MM.1S (cell line): Measurements from ENCODE around the gene CRTAC1.

Experiments
- DNase-seq: peaks from one replicate; pipeline ENCODE4 v3.0.0-alpha.2; 2015
- H2AFZ ChIP-seq: fragments of 300-600 bp; sonication (generic); 2 replicates; pipeline ENCODE4 v1.6.0; 2016; ENCODE audit warnings: antibody characterized with exemption, low read length
- H3F3A ChIP-seq: fragments of 300-600 bp; sonication (generic); 2 replicates; pipeline ENCODE4 v1.6.1; 2016; ENCODE audit warnings: mild to moderate bottlenecking, antibody characterized with exemption, low read length, moderate library complexity, mixed read lengths; ENCODE audit not compliant: insufficient read depth
- H3K27ac ChIP-seq: fragments of 300-600 bp; sonication (generic); 2 replicates; pipeline ENCODE4 v1.5.1; 2016; ENCODE audit warnings: mild to moderate bottlenecking, low read length
- H3K27me3 ChIP-seq: fragments of 300-600 bp; sonication (generic); replicated peaks from 2 replicates; pipeline ENCODE4 v1.6.0; 2016; ENCODE audit warnings: low read length; ENCODE audit not compliant: insufficient read depth
- H3K36me3 ChIP-seq: fragments of 300-600 bp; sonication (generic); replicated peaks from 2 replicates; pipeline ENCODE4 v1.6.1; 2016; ENCODE audit warnings: mild to moderate bottlenecking, low read length, mixed read lengths; ENCODE audit not compliant: insufficient read depth
- H3K4me1 ChIP-seq: fragments of 300-600 bp; sonication (generic); 2 replicates; pipeline ENCODE4 v1.6.1; 2016; ENCODE audit warnings: low read length, mixed read lengths
- H3K4me2 ChIP-seq: fragments of 300-600 bp; sonication (generic); 2 replicates; pipeline ENCODE4 v1.6.0; 2016; ENCODE audit warnings: low read depth, low read length
- H3K4me3 ChIP-seq: fragments of 300-600 bp; sonication (generic); 2 replicates; pipeline ENCODE4 v1.5.1; 2016; ENCODE audit warnings: low read length, mixed read lengths
- H3K79me2 ChIP-seq: fragments of 300-600 bp; sonication (generic); 2 replicates; pipeline ENCODE4 v1.6.1; 2016; ENCODE audit warnings: mixed run types, low read length, mixed read lengths
- H3K9ac ChIP-seq: fragments of 300-600 bp; sonication (generic); 2 replicates; pipeline ENCODE4 v1.6.1; 2016; ENCODE audit warnings: low read length, mixed read lengths
- H3K9me2 ChIP-seq: fragments of 300-600 bp; sonication (generic); replicated peaks from 2 replicates; pipeline ENCODE4 v1.6.1; 2016; ENCODE audit warnings: mild to moderate bottlenecking, low read length, mixed read lengths; ENCODE audit not compliant: insufficient read depth
- H3K9me3 ChIP-seq: fragments of 300-600 bp; sonication (generic); replicated peaks from 2 replicates; pipeline ENCODE4 v1.6.1; 2016; ENCODE audit warnings: mild to moderate bottlenecking, low read length, mixed read lengths; ENCODE audit not compliant: insufficient read depth
- H4K20me1 ChIP-seq: fragments of 300-600 bp; sonication (generic); 2 replicates; pipeline ENCODE4 v1.6.1; 2016; ENCODE audit warnings: mild to moderate bottlenecking, low read length, moderate library complexity, mixed read lengths; ENCODE audit not compliant: insufficient read depth
- CTCF ChIP-seq: fragments of 300-600 bp; sonication (generic); IDR thresholded peaks from 2 replicates; pipeline ENCODE4 v1.5.1; 2016; ENCODE audit warnings: antibody characterized with exemption, low read length, mixed read lengths
- EZH2 ChIP-seq: fragments of 300-600 bp; sonication (generic); optimal IDR thresholded peaks from 2 replicates; pipeline ENCODE3; 2017; ENCODE audit warnings: low read depth, mild to moderate bottlenecking, antibody characterized with exemption, low read length, mixed read lengths
- EZH2phosphoT487 ChIP-seq: fragments of 300-600 bp; sonication (generic); IDR thresholded peaks from 2 replicates; pipeline ENCODE4 v1.6.1; 2018; ENCODE audit warnings: antibody characterized with exemption, low read length

CRTAC1 gene

GRCh38 chr10:97888134-97888533 is 142.3 kb downstream of the CRTAC1 start:
- no peaks in the 10 kb centered on the region for H3F3A ChIP-seq
- H3K4me1 ChIP-seq: no peaks in the 10 kb centered on the region
- no peaks in the 10 kb centered on the region for H3K9me2 ChIP-seq
- no peak overlapping the region for H3K4me2 ChIP-seq
- H3K9ac ChIP-seq: no peak overlapping the region
- H3K36me3 ChIP-seq: no peaks in the 10 kb centered on the region
- peaks cover 41% of the 10 kb centered on the region for H3K27me3 ChIP-seq
- no peak overlapping the region for H3K4me3 ChIP-seq
- H2AFZ ChIP-seq: no peak overlapping the region
- no peaks in the 10 kb centered on the region for H4K20me1 ChIP-seq
- no peaks in the 10 kb centered on the region for H3K9me3 ChIP-seq
- DNase-seq: no peak
- no peaks in the 10 kb centered on the region for H3K79me2 ChIP-seq
- TF ChIP-seq EZH2phosphoT487 (no peak), EZH2 (no peak), CTCF (no peak)
- H3K27ac ChIP-seq: no peak overlapping the region

DNA sequence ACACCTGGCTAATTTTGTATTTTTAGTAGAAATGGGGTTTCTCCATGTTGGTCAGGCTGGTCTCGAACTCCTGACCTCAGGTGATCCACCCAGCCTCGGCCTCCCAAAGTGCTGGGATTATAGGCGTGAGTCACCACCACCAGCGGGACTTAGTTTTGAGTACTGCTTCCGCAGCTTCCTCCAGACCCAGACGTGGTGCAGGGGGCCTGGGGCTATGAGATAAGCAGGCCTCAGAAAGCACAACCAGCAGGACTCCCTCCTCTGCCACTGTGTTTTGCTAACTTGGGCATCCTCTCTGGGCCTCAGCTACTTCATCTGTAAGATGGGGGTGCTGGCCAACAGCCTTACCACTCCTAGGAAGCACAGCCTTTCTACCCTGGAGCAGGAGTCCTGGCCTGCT is 143.0 kb downstream of the CRTAC1 start:
- no peaks in the 10 kb centered on the region for H3K79me2 ChIP-seq
- TF ChIP-seq EZH2 (no peak), EZH2phosphoT487 (no peak), CTCF (no peak)
- no peak overlapping the region for H3K9ac ChIP-seq
- H3K27me3 ChIP-seq: peaks cover 42% of the 10 kb centered on the region
- no peaks in the 10 kb centered on the region for H3F3A ChIP-seq
- DNase-seq: no peak
- no peaks in the 10 kb centered on the region for H3K4me1 ChIP-seq
- H3K4me2 ChIP-seq: no peak overlapping the region
- H3K4me3 ChIP-seq: no peak overlapping the region
- H4K20me1 ChIP-seq: no peaks in the 10 kb centered on the region
- H3K36me3 ChIP-seq: no peaks in the 10 kb centered on the region
- H3K9me3 ChIP-seq: no peaks in the 10 kb centered on the region
- no peaks in the 10 kb centered on the region for H3K9me2 ChIP-seq
- no peak overlapping the region for H2AFZ ChIP-seq
- H3K27ac ChIP-seq: no peak overlapping the region

DNA sequence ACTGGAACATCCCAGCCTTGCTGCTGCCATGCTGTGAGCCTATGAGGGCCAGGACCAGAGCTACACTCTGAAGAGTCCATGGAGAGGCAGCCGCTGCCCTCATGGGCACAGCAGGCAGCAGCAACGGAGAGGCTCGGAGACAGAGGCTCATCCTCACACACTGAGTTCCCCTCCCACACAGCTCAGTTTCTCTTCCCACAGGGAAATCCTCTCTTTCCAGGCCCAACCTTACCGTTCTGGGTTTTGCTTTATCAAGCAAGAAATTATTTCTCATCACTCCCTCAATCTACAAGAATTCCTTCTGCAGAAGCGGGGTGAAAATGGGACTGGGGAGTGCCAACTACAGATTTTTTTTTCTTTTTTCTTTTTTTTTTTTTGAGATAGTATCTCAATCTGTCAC is 144.1 kb downstream of the CRTAC1 start:
- Histone ChIP-seq H3K36me3 (no peaks in the 10 kb centered on the region), H3K9me2 (no peaks in the 10 kb centered on the region), H3K4me3 (no peak overlapping the region), H3K79me2 (no peaks in the 10 kb centered on the region), H3K9ac (no peak overlapping the region), H3K27me3 (peaks cover 38% of the 10 kb centered on the region), H3K27ac (no peak overlapping the region), H3K9me3 (no peaks in the 10 kb centered on the region), H2AFZ (no peak overlapping the region), H3F3A (no peaks in the 10 kb centered on the region), H3K4me2 (no peak overlapping the region), H3K4me1 (no peaks in the 10 kb centered on the region), H4K20me1 (no peaks in the 10 kb centered on the region)
- DNase-seq: no peak
- TF ChIP-seq EZH2phosphoT487 (no peak), CTCF (no peak), EZH2 (no peak)

GRCh38 chr10:97883092-97883485 is 147.3 kb downstream of the CRTAC1 start:
- H3K4me2 ChIP-seq: no peak overlapping the region
- no peaks in the 10 kb centered on the region for H3K79me2 ChIP-seq
- peaks cover 46% of the 10 kb centered on the region for H3K27me3 ChIP-seq
- H3K4me3 ChIP-seq: no peak overlapping the region
- no peaks in the 10 kb centered on the region for H3F3A ChIP-seq
- DNase-seq: no peak
- no peak overlapping the region for H3K9ac ChIP-seq
- no peak overlapping the region for H2AFZ ChIP-seq
- no peaks in the 10 kb centered on the region for H3K4me1 ChIP-seq
- H3K27ac ChIP-seq: no peak overlapping the region
- no peaks in the 10 kb centered on the region for H3K36me3 ChIP-seq
- H3K9me3 ChIP-seq: no peaks in the 10 kb centered on the region
- TF ChIP-seq CTCF (no peak), EZH2 (no peak), EZH2phosphoT487 (no peak)
- H4K20me1 ChIP-seq: no peaks in the 10 kb centered on the region
- no peaks in the 10 kb centered on the region for H3K9me2 ChIP-seq
